Activated T-cell treated with anti-CD3 and anti-CD28 coated beads, Interleukin-2, amount 50 U/mL, for 24 hours (primary cell): ENCODE measurements around the gene RBMY1E.
"Not testable (repeated sequence)": the region's sequence is repeated elsewhere in the genome, so short reads cannot be mapped to it uniquely, and the experiment has no call there.

Source experiments
- DNase-seq: peaks from one replicate; pipeline ENCODE4 v3.0.0-alpha.2; 2020
- H3K27ac Mint-ChIP-seq: 2 replicates; pipeline ENCODE4 v1.8.0; 2020; ENCODE audit warnings: mild to moderate bottlenecking, mixed read lengths
- H3K27me3 Mint-ChIP-seq: 2 replicates; pipeline ENCODE4 v1.8.0; 2020; ENCODE audit warnings: mixed read lengths
- H3K36me3 Mint-ChIP-seq: 2 replicates; pipeline ENCODE4 v1.8.0; 2020; ENCODE audit warnings: low read depth, mixed read lengths
- H3K4me1 Mint-ChIP-seq: 2 replicates; pipeline ENCODE4 v1.8.0; 2020; ENCODE audit warnings: low read depth, mixed read lengths
- H3K4me3 Mint-ChIP-seq: 2 replicates; pipeline ENCODE4 v1.8.0; 2020; ENCODE audit warnings: mild to moderate bottlenecking, moderate library complexity, mixed read lengths
- H3K9me3 Mint-ChIP-seq: 2 replicates; pipeline ENCODE4 v1.8.0; 2020; ENCODE audit warnings: mixed read lengths

Gene RBMY1E

GRCh38 chrY:21917932-21918331 is at the start of gene RBMY1E:
RBMY1E (minus strand) TSS chrY:21918032; CDS start chrY:21916054, 1,978 bp downstream.
- not testable (repeated sequence) for H3K36me3 Mint-ChIP-seq, H3K4me1 Mint-ChIP-seq, DNase-seq

GRCh38 chrY:21894426-21894825 is 23.4 kb downstream of the RBMY1E start, which contains the start of gene RBMY1D:
RBMY1D (minus strand) TSS chrY:21894526; CDS start chrY:21892513, 2,013 bp downstream.
- not testable (repeated sequence) for H3K36me3 Mint-ChIP-seq, H3K4me1 Mint-ChIP-seq, H3K9me3 Mint-ChIP-seq, DNase-seq, H3K4me3 Mint-ChIP-seq, H3K27me3 Mint-ChIP-seq, H3K27ac Mint-ChIP-seq

More at GRCh38 chrY:21917932-21918331, at the start of gene RBMY1E:
- not testable (repeated sequence) for H3K9me3 Mint-ChIP-seq, H3K4me3 Mint-ChIP-seq, H3K27me3 Mint-ChIP-seq, H3K27ac Mint-ChIP-seq

DNA sequence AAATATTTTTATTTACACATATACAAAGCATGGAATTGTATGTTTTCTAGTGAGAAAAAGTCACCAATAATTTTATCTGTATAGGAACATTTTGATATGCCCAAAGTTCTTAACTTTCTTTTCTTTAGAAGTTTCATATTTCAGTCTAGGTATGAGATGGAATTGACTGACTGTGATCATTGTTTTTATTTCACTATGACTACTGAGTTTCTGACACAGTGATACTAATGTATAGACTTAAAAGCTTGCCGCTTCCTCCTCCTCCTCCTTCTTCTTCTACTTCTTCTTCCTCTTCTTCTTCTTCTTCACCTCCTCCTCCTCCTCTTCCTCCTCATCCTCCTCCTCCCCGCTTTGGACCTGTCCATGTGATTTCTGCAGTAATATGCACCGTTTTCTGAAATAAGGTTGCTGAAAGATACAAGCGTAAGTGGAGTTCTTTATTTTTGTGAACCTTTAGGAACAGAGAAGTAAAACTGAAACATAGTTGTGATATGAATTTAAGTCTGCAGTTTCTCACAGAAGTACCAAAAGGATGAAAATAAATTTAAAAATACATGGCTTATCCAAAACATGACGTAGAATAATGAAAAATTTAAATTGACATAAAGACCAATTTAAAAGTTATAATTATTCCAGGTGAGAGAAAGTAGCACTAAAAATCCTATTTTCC is 48.3 kb downstream of the RBMY1E start:
- H3K27me3 Mint-ChIP-seq, H3K4me3 Mint-ChIP-seq, H3K9me3 Mint-ChIP-seq, H3K36me3 Mint-ChIP-seq, H3K4me1 Mint-ChIP-seq, H3K27ac Mint-ChIP-seq, DNase-seq: not testable (repeated sequence)
